Cardiac atrium fibroblast (primary cell): ENCODE data around the gene ATP13A1. TPM values are rescaled to one million over a fixed set of nuclear protein-coding genes. Genes with fewer than 3 reads are reported as not detected.

Experiments used
- total RNA-seq: library from RNA; depleted of rRNA; stranded (reverse); fragments of >200 nt; gene quantifications from 2 replicates; pipeline ENCODE4 v1.2.3, GENCODE V29; 2015

Gene ATP13A1
- total RNA-seq: 69.7 and 112 TPM in 2 replicates

GRCh38 chr19:19663256-19664120, at the start of gene ATP13A1:
ATP13A1 (minus strand) TSS chr19:19663676; CDS start chr19:19663666, 10 bp downstream.

GRCh38 chr19:19668230-19669012, 4.9 kb upstream of the ATP13A1 start, which contains the start of gene ZNF101:
ZNF101 (plus strand) TSS chr19:19668839; CDS start chr19:19668964, 125 bp downstream.

GRCh38 chr19:19643158-19644053, 20.1 kb downstream of the ATP13A1 start, which contains the start of gene GMIP:
GMIP (minus strand) TSS chr19:19643657; CDS start chr19:19643529, 128 bp downstream.

GRCh38 chr19:19627621-19628500, 35.6 kb downstream of the ATP13A1 start, which contains the start of gene LPAR2:
LPAR2 (minus strand) TSS chr19:19628220; CDS start chr19:19627275, 945 bp downstream.

GRCh38 chr19:19618219-19619051, 45.0 kb downstream of the ATP13A1 start, which contains the start of gene PBX4:
PBX4 (minus strand) TSS chr19:19618687; CDS start chr19:19618629, 58 bp downstream.

Other genes starting within 250 kb of the ATP13A1 start
- gene TSSK6, start 148.1 kb downstream of the ATP13A1 start, total RNA-seq: 1.6 TPM in 1 of 2 replicates, not detected in the other
- gene NDUFA13, start 147.5 kb downstream of the ATP13A1 start, total RNA-seq: 30.1 and 82.9 TPM in 2 replicates
- gene YJEFN3, start 134.8 kb downstream of the ATP13A1 start, total RNA-seq: under 0.01 and 0.18 TPM in 2 replicates
- 0.36 and 0.97 TPM in 2 replicates for gene CILP2, start 125.4 kb downstream of the ATP13A1 start, total RNA-seq
- gene PBX4, start 45.0 kb downstream of the ATP13A1 start, total RNA-seq: not detected in 2 replicates
- 1.1 and 2.9 TPM in 2 replicates for gene LPAR2, start 35.5 kb downstream of the ATP13A1 start, total RNA-seq
- gene GMIP, start 20.0 kb downstream of the ATP13A1 start, total RNA-seq: 4.7 and 13.4 TPM in 2 replicates
- 4.3 and 5.3 TPM in 2 replicates for gene ZNF101, start 5.2 kb upstream of the ATP13A1 start, total RNA-seq
- 2.5 and 2.9 TPM in 2 replicates for gene ZNF14, start 69.4 kb upstream of the ATP13A1 start, total RNA-seq
- 11.2 and 15.2 TPM in 2 replicates for gene ZNF506, start 158.1 kb upstream of the ATP13A1 start, total RNA-seq
- gene ZNF253, start 202.2 kb upstream of the ATP13A1 start, total RNA-seq: 2.3 and 3.2 TPM in 2 replicates
- gene ZNF93, start 237.3 kb upstream of the ATP13A1 start, total RNA-seq: 2.1 and 5.4 TPM in 2 replicates